VCaP (cell line): ENCODE data around the gene HLCS.
A peak's percentile ranks its signal among the peaks of the same experiment; 100 is the strongest.

ENCODE experiments used
- H3K27ac ChIP-seq: fragments of 450-650 bp; 2 replicates; pipeline ENCODE4 v1.5.1; 2017
- TF ChIP-seq, protein P1 (sequence below): fragments of 450-650 bp; conservative IDR thresholded peaks from 2 replicates; pipeline ENCODE4 v1.5.1; 2017; ENCODE audit warnings: mild to moderate bottlenecking, moderate library complexity

The HLCS gene

DNA sequence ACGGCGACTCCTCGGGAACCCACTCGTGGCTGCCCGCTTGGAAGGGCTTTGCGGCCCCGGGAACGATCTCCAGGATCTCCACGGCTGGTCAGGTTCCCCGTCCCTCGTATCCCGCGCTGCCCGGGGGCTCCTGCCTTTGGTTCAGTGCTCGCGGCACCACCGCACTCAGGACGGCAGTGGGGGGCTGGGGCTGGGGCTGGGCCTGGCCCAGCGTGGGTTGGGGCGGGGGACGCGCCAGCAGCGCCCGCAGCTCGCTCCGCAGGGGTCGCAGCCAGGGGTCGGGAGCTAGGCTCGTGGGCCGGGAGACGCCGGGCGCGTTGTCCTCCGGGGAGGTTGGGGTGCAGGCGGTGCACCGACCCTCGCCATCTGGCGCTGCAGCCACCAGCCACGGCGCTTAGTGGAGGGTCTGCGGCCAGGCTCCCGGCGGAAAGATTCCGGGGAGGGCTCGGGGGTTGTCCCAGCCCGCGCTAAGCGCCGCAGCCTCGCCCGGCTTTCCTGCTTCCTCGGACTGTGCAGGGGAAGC lies 258.6 kb downstream of the HLCS start:
- TF ChIP-seq, protein P1, sequence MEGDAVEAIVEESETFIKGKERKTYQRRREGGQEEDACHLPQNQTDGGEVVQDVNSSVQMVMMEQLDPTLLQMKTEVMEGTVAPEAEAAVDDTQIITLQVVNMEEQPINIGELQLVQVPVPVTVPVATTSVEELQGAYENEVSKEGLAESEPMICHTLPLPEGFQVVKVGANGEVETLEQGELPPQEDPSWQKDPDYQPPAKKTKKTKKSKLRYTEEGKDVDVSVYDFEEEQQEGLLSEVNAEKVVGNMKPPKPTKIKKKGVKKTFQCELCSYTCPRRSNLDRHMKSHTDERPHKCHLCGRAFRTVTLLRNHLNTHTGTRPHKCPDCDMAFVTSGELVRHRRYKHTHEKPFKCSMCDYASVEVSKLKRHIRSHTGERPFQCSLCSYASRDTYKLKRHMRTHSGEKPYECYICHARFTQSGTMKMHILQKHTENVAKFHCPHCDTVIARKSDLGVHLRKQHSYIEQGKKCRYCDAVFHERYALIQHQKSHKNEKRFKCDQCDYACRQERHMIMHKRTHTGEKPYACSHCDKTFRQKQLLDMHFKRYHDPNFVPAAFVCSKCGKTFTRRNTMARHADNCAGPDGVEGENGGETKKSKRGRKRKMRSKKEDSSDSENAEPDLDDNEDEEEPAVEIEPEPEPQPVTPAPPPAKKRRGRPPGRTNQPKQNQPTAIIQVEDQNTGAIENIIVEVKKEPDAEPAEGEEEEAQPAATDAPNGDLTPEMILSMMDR, result no peak
- H3K27ac ChIP-seq, result peak overlapping the region; percentile 100

DNA sequence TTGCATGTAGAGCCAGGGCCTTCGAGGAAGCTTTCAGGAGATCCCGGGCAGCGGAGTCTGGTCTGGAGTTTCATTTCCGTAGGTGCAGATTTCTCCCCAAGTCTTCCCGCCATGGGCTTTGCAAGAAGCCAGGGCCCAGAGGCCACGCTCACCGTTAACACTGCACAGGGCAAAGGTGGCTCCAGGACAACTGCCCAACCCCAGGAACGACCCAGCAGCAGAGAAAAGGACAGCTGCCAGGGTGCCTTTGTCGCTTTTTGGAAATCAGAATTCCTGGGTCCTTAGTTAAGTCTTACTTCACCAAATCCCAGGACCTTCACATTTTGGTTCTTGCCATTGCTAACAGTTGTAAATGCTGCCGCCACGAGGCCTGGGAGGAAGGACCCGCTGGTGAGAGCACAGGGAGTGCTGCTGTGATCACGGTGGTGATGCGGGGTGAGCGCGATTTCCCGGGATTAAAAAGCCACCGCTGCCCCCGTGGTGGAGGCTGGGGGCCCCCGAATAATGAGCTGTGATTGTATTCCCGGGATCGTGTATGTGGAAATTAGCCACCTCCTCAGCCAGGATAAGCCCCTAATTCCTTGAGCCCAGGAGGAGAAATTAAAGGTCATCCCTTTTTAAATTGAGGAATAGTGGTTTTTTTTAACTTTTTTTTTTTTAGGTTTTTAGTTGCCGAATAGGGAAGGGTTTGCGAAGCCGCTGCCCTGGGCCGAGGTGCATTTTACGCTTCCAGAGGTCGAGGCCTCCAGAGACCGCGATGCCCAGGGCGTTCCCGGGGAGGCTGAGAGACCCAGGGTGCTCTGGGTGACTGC lies 259.3 kb downstream of the HLCS start:
- peak overlapping the region; percentile 100 for H3K27ac ChIP-seq
- TF ChIP-seq, protein P1, result peak; percentile 48

DNA sequence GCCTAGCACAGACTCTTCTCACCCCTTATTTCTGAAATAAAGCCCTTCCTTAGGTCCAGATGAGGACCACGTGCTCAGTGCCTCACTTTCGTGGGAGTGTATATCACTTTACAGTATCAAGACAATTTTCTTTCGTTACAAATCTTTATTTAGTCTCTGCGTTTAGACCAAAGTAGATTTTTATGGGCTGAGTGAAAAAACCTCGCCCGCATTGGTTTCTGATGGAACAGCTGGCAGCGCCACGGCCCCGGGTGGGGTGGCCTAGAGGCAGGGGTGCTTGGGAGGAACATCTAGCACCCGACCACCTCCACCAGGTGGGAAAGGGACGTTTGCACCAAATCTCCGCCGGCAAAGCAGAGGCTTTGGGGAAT lies 260.0 kb downstream of the HLCS start:
- H3K27ac ChIP-seq, result peak overlapping the region; percentile 100

DNA sequence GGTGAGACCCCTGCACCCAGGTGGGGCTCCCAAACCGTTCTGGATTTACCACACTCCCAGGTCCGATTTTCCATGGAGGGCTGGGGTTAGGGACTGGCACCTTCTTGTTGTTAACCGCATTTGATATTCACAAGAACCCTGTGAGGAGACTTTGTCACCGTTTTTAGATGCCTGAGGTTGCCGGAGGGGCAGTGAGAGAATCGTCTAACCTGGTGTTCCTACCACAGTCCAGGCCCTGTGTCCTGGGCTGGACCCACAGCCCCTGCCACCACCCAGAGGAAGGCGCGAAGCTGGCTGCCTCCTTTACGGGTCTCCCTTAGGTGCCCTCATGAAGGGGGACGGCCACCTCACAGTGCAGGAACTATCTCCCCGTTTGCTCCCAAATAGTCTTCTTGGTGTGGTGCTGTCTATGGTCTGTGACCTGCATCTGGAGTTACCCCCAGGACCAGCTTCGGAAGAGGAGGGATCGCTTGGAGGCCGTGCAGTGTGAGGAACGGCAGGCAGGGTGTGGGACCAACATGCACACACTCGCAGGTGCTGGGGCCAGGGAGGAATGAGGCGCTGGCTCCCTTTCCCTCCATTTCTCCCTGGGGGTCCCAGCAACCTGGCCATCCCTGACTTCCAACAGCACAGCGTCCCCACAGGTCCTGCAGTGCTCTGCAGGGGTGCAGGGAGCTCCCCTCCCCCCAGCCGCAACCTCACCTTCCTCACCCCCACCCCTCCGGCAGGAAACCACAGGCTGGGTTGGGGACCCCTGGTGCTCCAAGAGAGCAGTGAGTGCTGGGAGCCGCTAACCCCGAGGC lies 260.6 kb downstream of the HLCS start:
- peak overlapping the region; percentile 100 for H3K27ac ChIP-seq
- TF ChIP-seq, protein P1, result peak; percentile 94

More for the DNA sequence above, 260.0 kb downstream of the HLCS start:
- TF ChIP-seq, protein P1, result peak; percentile 56

DNA sequence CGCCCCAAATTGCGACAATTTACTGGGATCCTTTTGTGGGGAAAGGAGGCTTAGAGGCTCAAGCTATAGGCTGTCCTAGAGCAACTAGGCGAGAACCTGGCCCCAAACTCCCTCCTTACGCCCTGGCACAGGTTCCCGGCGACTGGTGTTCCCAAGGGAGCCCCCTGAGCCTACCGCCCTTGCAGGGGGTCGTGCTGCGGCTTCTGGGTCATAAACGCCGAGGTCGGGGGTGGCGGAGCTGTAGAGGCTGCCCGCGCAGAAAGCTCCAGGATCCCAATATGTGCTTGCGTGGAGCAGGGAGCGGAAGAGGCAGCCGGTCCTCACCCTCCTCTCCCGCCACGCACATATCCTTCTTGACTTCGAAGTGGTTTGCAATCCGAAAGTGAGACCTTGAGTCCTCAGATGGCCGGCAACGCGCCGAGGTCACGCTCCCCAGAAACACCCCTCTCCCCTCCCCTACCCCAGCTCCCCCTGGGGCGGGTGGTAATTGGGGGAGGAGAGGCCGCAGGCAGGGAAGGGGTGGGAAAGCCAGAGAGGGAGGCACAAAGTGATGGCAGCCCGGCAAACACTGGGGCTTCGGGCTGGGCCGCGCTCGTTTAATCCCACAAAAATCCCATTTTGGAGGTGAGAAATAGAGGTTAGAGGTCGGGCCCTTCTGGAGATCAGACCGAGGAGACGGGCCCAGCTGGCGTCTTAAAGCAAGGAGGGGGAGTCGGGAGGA lies 261.4 kb downstream of the HLCS start:
- TF ChIP-seq, protein P1, result no peak
- peak overlapping the region; percentile 100 for H3K27ac ChIP-seq

DNA sequence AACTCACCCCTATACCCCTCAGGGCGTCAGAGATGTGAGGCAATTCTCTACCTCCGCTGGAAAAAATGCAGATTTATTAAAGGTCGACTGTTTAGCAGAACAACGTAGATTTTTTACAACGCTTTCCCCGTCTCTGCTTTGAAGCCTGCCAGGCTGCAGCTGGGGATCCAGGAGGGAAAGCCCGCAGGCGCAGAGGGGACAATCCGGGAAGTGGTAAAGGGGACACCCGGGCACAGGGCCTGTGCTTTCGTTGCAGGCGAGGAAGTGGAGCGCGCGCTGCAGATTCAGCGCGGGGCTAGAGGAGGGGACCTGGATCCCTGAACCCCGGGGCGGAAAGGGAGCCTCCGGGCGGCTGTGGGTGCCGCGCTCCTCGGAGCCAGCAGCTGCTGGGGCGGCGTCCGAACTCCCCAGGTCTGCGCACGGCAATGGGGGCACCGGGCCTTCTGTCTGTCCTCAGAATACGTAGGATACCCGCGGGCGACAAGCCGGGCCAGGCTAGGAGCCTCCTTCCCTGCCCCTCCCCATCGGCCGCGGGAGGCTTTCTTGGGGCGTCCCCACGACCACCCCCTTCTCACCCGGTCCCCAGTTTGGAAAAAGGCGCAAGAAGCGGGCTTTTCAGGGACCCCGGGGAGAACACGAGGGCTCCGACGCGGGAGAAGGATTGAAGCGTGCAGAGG lies 262.1 kb downstream of the HLCS start:
- peak overlapping the region; percentile 100 for H3K27ac ChIP-seq
- TF ChIP-seq, protein P1, result no peak
